A549 (cell line): ENCODE data around the gene TSNAXIP1. TPM values are rescaled to one million over a fixed set of nuclear protein-coding genes. Genes with fewer than 3 reads are reported as not detected.

ENCODE experiments used
- ATAC-seq, 2 experiments: fragments of 200-7000 bp in 1 of 2; fragments of >200 bp in 1 of 2; cut with Nextera tagmentation in 1 of 2; cut with Tn5 transposase in 1 of 2; 3 replicates each; pipeline versions ENCODE4 v1.8.0 to v1.9.1; 2018 to 2020; ENCODE audit warnings: mild to moderate bottlenecking in 1 of 2, moderate library complexity in 1 of 2
- CTCF ChIA-PET: fragments of 300-600 bp; sonication (Branson Sonifier 250); formaldehyde crosslinking; extraction: SDS; loops from one replicate; lab custom pipeline; 2021; ENCODE audit warnings: antibody characterized with exemption, inconsistent platforms; lab: Yijun Ruan, JAX
- POLR2A ChIA-PET: fragments of 350-600 bp; formaldehyde crosslinking; extraction: SDS; loops from one replicate; lab custom pipeline; 2021; ENCODE audit warnings: antibody characterized with exemption, inconsistent platforms; lab: Yijun Ruan, JAX
- DNase-seq, 2 experiments: peaks; one replicate each; pipeline versions ENCODE4 v3.0.0 to v3.0.0-alpha.2; 2011 to 2016; ENCODE audit warnings: low read depth in 1 of 2, low spot score in 1 of 2
- FAIRE-seq: peaks from 2 replicates; lab custom pipeline; 2011; peaks lifted over from hg19 to GRCh38; lab: Jason Lieb, UNC
- H3K27ac ChIP-seq, 2 experiments: fragments of >200 bp; sonication (Bioruptor Twin); formaldehyde crosslinking; 3 replicates each; pipeline ENCODE4 v1.5.1; 2016 to 2017
- H3K4me1 ChIP-seq: fragments of >200 bp; sonication (Bioruptor Twin); formaldehyde crosslinking; 3 replicates; pipeline ENCODE4 v1.6.1; 2016
- H3K4me2 ChIP-seq: fragments of >200 bp; sonication (Bioruptor Twin); formaldehyde crosslinking; 3 replicates; pipeline ENCODE4 v1.6.1; 2016
- H3K4me3 ChIP-seq: fragments of >200 bp; sonication (Bioruptor Twin); formaldehyde crosslinking; 3 replicates; pipeline ENCODE4 v1.5.1; 2016
- H3K9me3 ChIP-seq: fragments of >200 bp; sonication (Bioruptor Twin); formaldehyde crosslinking; 3 replicates; pipeline ENCODE4 v1.6.1; 2016
- CBX2 ChIP-seq: fragments of 200-600 bp; sonication (generic); IDR thresholded peaks from 2 replicates; pipeline ENCODE4 v1.6.1; 2016; ENCODE audit warnings: low read depth, mild to moderate bottlenecking, borderline replicate concordance
- E2F6 ChIP-seq: IDR thresholded peaks from 2 replicates; pipeline ENCODE4 v1.6.1; 2012; ENCODE audit warnings: low read depth, borderline replicate concordance
- EHF ChIP-seq: fragments of 250-450 bp; sonication (Bioruptor Pico); IDR thresholded peaks from 2 replicates; pipeline ENCODE4 v1.5.0; 2020; ENCODE audit warnings: mild to moderate bottlenecking
- EP300 ChIP-seq, 2 experiments: fragments of >200 bp; sonication (Bioruptor Twin); formaldehyde crosslinking; IDR thresholded peaks; 2 replicates in 1 of 2; 3 replicates in 1 of 2; pipeline ENCODE4 v1.6.1; 2016 to 2017
- ESRRA ChIP-seq: fragments of 150-350 bp; IDR thresholded peaks from 2 replicates; pipeline ENCODE4 v1.6.1; 2014; ENCODE audit warnings: mild to moderate bottlenecking, low read length, borderline replicate concordance
- FOSL2 ChIP-seq, 2 experiments: fragments of 450-650 bp in 1 of 2; fragments of >200 bp in 1 of 2; sonication (Bioruptor Twin) in 1 of 2; formaldehyde crosslinking; IDR thresholded peaks; 2 replicates each; pipeline versions ENCODE4 v1.5.0 to v1.6.1; 2016 to 2020; ENCODE audit warnings: mild to moderate bottlenecking in 1 of 2, moderate library complexity in 1 of 2
- JUNB ChIP-seq: fragments of >200 bp; sonication (Bioruptor Twin); formaldehyde crosslinking; IDR thresholded peaks from 2 replicates; pipeline ENCODE4 v1.6.1; 2016
- MAFK ChIP-seq: fragments of 450-650 bp; IDR thresholded peaks from 2 replicates; pipeline ENCODE4 v1.6.1; 2014; ENCODE audit not compliant: partially characterized antibody
- MAZ ChIP-seq: fragments of 150-350 bp; IDR thresholded peaks from 2 replicates; pipeline ENCODE4 v1.6.1; 2014; ENCODE audit warnings: antibody characterized with exemption, low read depth, low read length, borderline replicate concordance
- MYC ChIP-seq: IDR thresholded peaks from 2 replicates; pipeline ENCODE4 v1.6.1; 2012; ENCODE audit warnings: mild to moderate bottlenecking, inconsistent platforms, low read length, improper control_type of control experiment, borderline replicate concordance
- NR3C1 ChIP-seq: fragments of >200 bp; sonication (Bioruptor Twin); formaldehyde crosslinking; IDR thresholded peaks from 3 replicates; pipeline ENCODE4 v1.6.1; 2017
- PHF8 ChIP-seq: fragments of 200-600 bp; sonication (generic); IDR thresholded peaks from 2 replicates; pipeline ENCODE4 v1.6.1; 2016; ENCODE audit warnings: low read depth, mild to moderate bottlenecking, antibody characterized with exemption, moderate library complexity, borderline replicate concordance
- POLR2AphosphoS2 ChIP-seq: conservative IDR thresholded peaks from 2 replicates; pipeline ENCODE4 v1.6.1; 2012; ENCODE audit warnings: low read length, improper control_type of control experiment, inconsistent platforms
- RAD21 ChIP-seq, 2 experiments: fragments of >200 bp in 1 of 2; sonication (Bioruptor Twin) in 1 of 2; formaldehyde crosslinking in 1 of 2; IDR thresholded peaks in 1 of 2; conservative IDR thresholded peaks in 1 of 2; 2 replicates in 1 of 2; 3 replicates in 1 of 2; pipeline ENCODE4 v1.6.1; 2012 to 2018; ENCODE audit warnings: inconsistent platforms in 1 of 2
- RARB ChIP-seq: fragments of 250-450 bp; sonication (Bioruptor Pico); IDR thresholded peaks from 2 replicates; pipeline ENCODE4 v1.8.0; 2021; ENCODE audit warnings: mild to moderate bottlenecking, moderate library complexity
- USF2 ChIP-seq: fragments of 450-650 bp; IDR thresholded peaks from 2 replicates; pipeline ENCODE4 v1.6.1; 2014; ENCODE audit warnings: antibody characterized with exemption
- ZSCAN20 ChIP-seq: fragments of 250-450 bp; sonication (Bioruptor Pico); IDR thresholded peaks from 2 replicates; pipeline ENCODE4 v1.8.0; 2022; ENCODE audit warnings: mild to moderate bottlenecking, moderate library complexity
- WGBS: methylation state at CpG from one replicate; pipeline ENCODE4 v1.1.6; 2017; ENCODE audit errors: missing lambda C conversion rate; 5-methylcytosine and 5-hydroxymethylcytosine counted together
- polyA plus RNA-seq, 4 experiments: library from polyadenylated mRNA; depleted of rRNA in 3 of 4; stranded (reverse); fragments of >200 nt; fragmentation: RNase III in 1 of 4; extraction: RNeasy Plus Mini Kit Qiagen cat#74134 plus additional on column Dnase treatment in 1 of 4; gene quantifications; 2 replicates in 3 of 4; 3 replicates in 1 of 4; pipeline ENCODE4 v1.2.3, GENCODE V29; 2011 to 2017

Gene TSNAXIP1
- polyA plus RNA-seq, 2 of the 4 experiments (the other 2 are of a cell fraction) = 0.68 to 1.1 TPM

GRCh38 chr16:67869653-67870052, 63.0 kb downstream of the TSNAXIP1 start (continued):
- TF ChIP-seq E2F6 (no peak), JUNB (no peak), MYC (no peak)
- TF ChIP-seq, all 56 proteins: peak for 0

- 90% methylated on average over 3 of the region's 3 CpGs for WGBS
Observed at GRCh38 chr16:67871256-67871655, 64.6 kb downstream of the TSNAXIP1 start.

GRCh38 chr16:67872131-67872630, 65.5 kb downstream of the TSNAXIP1 start:
- FAIRE-seq (no peak), ATAC-seq (no peak; a peak in 1 of 6 replicates), DNase-seq (no peak)
- WGBS = 71% methylated on average over 2 of the region's 2 CpGs
- ChIA-PET CTCF (interaction anchor here (0.9 to 3.0 kb wide), 7 partner anchors 11 to 204 kb away, joined by 3 to 25 read pairs (median 6); no protein-coding TSS in a partner anchor), POLR2A (no interaction called here)
- H3K4me2 ChIP-seq = peak overlapping the region; percentile 99
- peak overlapping the region; percentile 99; the same call in 2 of the 3 replicates for H3K4me3 ChIP-seq
- H3K27ac ChIP-seq = peak overlapping the region; percentile 95 to 97; a peak in 5 of 6 replicates
- TF ChIP-seq CBX2 (no peak), ZSCAN20 (no peak), USF2 (no peak), FOSL2 (IDR thresholded peaks at IDR 0.05) (no peak), FOSL2 (CRISPR knock-in tag; IDR thresholded peaks at IDR 0.05) (no peak), PHF8 (no peak), ESRRA (no peak), NR3C1 (no peak), JUNB (no peak)
- peaks cover 24% of the 10 kb centered on the region; the same call in 2 of the 3 replicates for H3K4me1 ChIP-seq
- H3K9me3 ChIP-seq = no peaks in the 10 kb centered on the region

More at GRCh38 chr16:67871256-67871655, 64.6 kb downstream of the TSNAXIP1 start:
- Histone ChIP-seq H3K4me2 (no peak overlapping the region), H3K9me3 (no peaks in the 10 kb centered on the region), H3K4me1 (peaks cover 24% of the 10 kb centered on the region; the same call in 2 of the 3 replicates), H3K4me3 (no peak overlapping the region), H3K27ac (no peak overlapping the region)
- no peak for TF ChIP-seq EHF (CRISPR knock-in tag)
- TF ChIP-seq RARB (CRISPR knock-in tag) = no peak
- TF ChIP-seq POLR2AphosphoS2 = no peak
- TF ChIP-seq EP300 (IDR thresholded peaks at IDR 0.05) = no peak
- TF ChIP-seq MAFK = peak; percentile 82
- TF ChIP-seq MAZ = no peak
- no peak for TF ChIP-seq RAD21 (conservative IDR thresholded peaks at IDR 0.05 in 1 of 2, IDR thresholded peaks at IDR 0.05 in 1 of 2)
- no peak for TF ChIP-seq ESRRA
- ATAC-seq (peak in 1 of 2 experiments; percentile 41; a peak in 3 of 6 replicates), FAIRE-seq (no peak), DNase-seq (no peak)
- CTCF ChIA-PET = interaction anchor here (0.9 to 3.0 kb wide), 10 partner anchors 12 to 390 kb away, joined by 3 to 25 read pairs (median 5); partner anchors contain the start of gene ATP6V0D1
- POLR2A ChIA-PET = interaction anchor here (0.6 to 0.8 kb wide), 3 partner anchors 65 to 343 kb away, joined by 3 to 5 read pairs (median 3); partner anchors contain the start of genes RANBP10, RIPOR1 and TSNAXIP1
